AG04449 (cell line): ENCODE data around the gene NEU1.

Source experiments
- CTCF ChIA-PET: fragments of 350-600 bp; formaldehyde crosslinking; extraction: SDS; loops from one replicate; lab custom pipeline; 2021; ENCODE audit warnings: antibody characterized with exemption; lab: Yijun Ruan, JAX
- POLR2A ChIA-PET: fragments of 400-600, 350-600 bp; formaldehyde crosslinking; extraction: SDS; loops from one replicate; lab custom pipeline; 2020; ENCODE audit warnings: antibody characterized with exemption, inconsistent platforms; lab: Yijun Ruan, JAX
- DNase-seq: peaks from one replicate; pipeline ENCODE4 v3.0.0-alpha.2; 2010; ENCODE audit warnings: low read depth, low spot score
- H3K4me3 ChIP-seq: 2 replicates; pipeline ENCODE4 v1.5.1; 2011; ENCODE audit warnings: low read depth, mild to moderate bottlenecking, control low read depth, low read length
- CTCF ChIP-seq: IDR thresholded peaks from one replicate; pipeline ENCODE4 v1.5.1; 2011; ENCODE audit warnings: mild to moderate bottlenecking, moderate library complexity, low read length, control low read depth, inconsistent platforms; ENCODE audit not compliant: insufficient read depth; ENCODE audit errors: missing control alignments

Gene NEU1

GRCh38 chr6:31837369-31838113, 25.1 kb downstream of the NEU1 start:
- POLR2A ChIA-PET = interaction anchor here (0.6 to 3.1 kb wide), 7 partner anchors 7 to 134 kb away, joined by 3 to 11 read pairs (median 4); partner anchors contain the start of genes DDAH2 and NEU1
- CTCF ChIA-PET = interaction anchor here (0.8 to 2.9 kb wide), 11 partner anchors 7 to 160 kb away, joined by 3 to 8 read pairs (median 4); partner anchors contain the start of genes LY6G5C and MSH5
- TF ChIP-seq CTCF = no peak
- no peak for DNase-seq
- H3K4me3 ChIP-seq = peak overlapping the region; percentile 93

GRCh38 chr6:31836474-31837368, 25.9 kb downstream of the NEU1 start:
- ChIA-PET POLR2A (interaction anchor here (1.0 to 1.8 kb wide), 5 partner anchors 8 to 289 kb away, joined by 3 to 7 read pairs (median 4); partner anchors contain the start of genes HSPA1B, NEU1 and NFKBIL1), CTCF (interaction anchor here (0.8 to 2.2 kb wide), 7 partner anchors 9 to 159 kb away, joined by 3 to 5 read pairs (median 3); partner anchors contain the start of genes HSPA1B and MSH5)
- peak overlapping the region; percentile 93 for H3K4me3 ChIP-seq
- no peak for DNase-seq
- TF ChIP-seq CTCF = no peak

- peak overlapping the region; percentile 93 for H3K4me3 ChIP-seq
- ChIA-PET CTCF (interaction anchor here (1.1 to 2.2 kb wide), 5 partner anchors 9 to 158 kb away, joined by 3 to 5 read pairs (median 3); partner anchors contain the start of genes DDAH2 and MSH5), POLR2A (interaction anchor here (0.7 to 1.8 kb wide), 6 partner anchors 9 to 1757 kb away, joined by 3 to 7 read pairs (median 4); partner anchors contain the start of genes HSPA1B, NEU1 and NFKBIL1)
- DNase-seq = no peak
- no peak for TF ChIP-seq CTCF
These were observed 26.6 kb downstream of the NEU1 start for GRCh38 chr6:31836047-31836473.

GRCh38 chr6:31834367-31835250, 28.0 kb downstream of the NEU1 start:
- CTCF ChIA-PET = interaction anchor here (1.1 to 5.1 kb wide), 3 partner anchors 28 to 106 kb away, joined by 4 to 29 read pairs (median 5); partner anchors contain the start of genes DDAH2 and LSM2
- TF ChIP-seq CTCF = no peak
- POLR2A ChIA-PET = interaction anchor here (0.6 to 1.1 kb wide), 8 partner anchors 10 to 132 kb away, joined by 3 to 5 read pairs (median 3); partner anchors contain the start of genes ABHD16A, HSPA1L and NEU1
- DNase-seq = no peak
- peak overlapping the region; percentile 93 for H3K4me3 ChIP-seq
